Fibroblast of the aortic adventitia (primary cell): ENCODE data around the gene SYT1. TPM values are rescaled to one million over a fixed set of nuclear protein-coding genes. Genes with fewer than 3 reads are reported as not detected.
A peak's percentile ranks its signal among the peaks of the same experiment; 100 is the strongest.
"Not testable (repeated sequence)": the region's sequence is repeated elsewhere in the genome, so short reads cannot be mapped to it uniquely, and the experiment has no call there.

Experiments
- DNase-seq: peaks from one replicate; pipeline ENCODE4 v3.0.0-alpha.2; 2010; ENCODE audit warnings: low read depth
- H3K4me3 ChIP-seq: 2 replicates; pipeline ENCODE4 v1.5.1; 2011; ENCODE audit warnings: low read depth, mild to moderate bottlenecking, control low read depth, low read length, moderate library complexity
- total RNA-seq: library from RNA; depleted of rRNA; stranded (reverse); fragments of >200 nt; gene quantifications from 2 replicates; pipeline ENCODE4 v1.2.3, GENCODE V29; 2012; ENCODE audit warnings: low replicate concordance
- TF ChIP-seq, protein P1 (sequence below): IDR thresholded peaks from 2 replicates; pipeline ENCODE4 v1.5.1; 2011; ENCODE audit warnings: mild to moderate bottlenecking, low read length, control low read depth, inconsistent platforms; ENCODE audit not compliant: insufficient read depth

The SYT1 gene
- total RNA-seq: 5.6 and 43.3 TPM in 2 replicates

DNA sequence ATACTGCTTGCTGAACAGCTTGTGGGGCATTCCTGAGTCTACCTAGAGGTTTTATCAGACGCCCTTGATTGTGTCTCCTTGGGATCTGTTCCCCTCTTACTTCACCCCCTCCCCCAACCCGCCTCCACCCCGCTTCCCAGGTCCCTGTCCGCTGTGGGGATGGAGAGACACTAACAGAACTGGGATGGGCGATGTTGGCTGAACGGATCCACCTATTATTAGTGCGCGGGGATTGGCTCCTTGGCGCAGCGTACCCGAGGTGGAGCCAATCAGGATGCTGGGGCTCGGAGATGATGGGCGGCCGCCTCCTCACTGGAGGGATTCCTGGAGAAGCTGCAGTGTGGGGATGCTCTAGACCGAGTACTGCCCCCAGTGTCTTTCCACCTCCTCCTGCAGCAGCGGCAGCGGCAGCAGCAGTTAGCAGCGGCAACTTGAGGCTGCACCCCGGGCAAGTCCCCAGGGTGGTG lies at the start of gene SYT1:
TSS of gene SYT1 (plus strand) at position 372 of the 467 bp plus-strand sequence.
- peak within 1 kb of the TSS; percentile 86 for H3K4me3 ChIP-seq
- peak; percentile 87 for DNase-seq
- TF ChIP-seq, protein P1, sequence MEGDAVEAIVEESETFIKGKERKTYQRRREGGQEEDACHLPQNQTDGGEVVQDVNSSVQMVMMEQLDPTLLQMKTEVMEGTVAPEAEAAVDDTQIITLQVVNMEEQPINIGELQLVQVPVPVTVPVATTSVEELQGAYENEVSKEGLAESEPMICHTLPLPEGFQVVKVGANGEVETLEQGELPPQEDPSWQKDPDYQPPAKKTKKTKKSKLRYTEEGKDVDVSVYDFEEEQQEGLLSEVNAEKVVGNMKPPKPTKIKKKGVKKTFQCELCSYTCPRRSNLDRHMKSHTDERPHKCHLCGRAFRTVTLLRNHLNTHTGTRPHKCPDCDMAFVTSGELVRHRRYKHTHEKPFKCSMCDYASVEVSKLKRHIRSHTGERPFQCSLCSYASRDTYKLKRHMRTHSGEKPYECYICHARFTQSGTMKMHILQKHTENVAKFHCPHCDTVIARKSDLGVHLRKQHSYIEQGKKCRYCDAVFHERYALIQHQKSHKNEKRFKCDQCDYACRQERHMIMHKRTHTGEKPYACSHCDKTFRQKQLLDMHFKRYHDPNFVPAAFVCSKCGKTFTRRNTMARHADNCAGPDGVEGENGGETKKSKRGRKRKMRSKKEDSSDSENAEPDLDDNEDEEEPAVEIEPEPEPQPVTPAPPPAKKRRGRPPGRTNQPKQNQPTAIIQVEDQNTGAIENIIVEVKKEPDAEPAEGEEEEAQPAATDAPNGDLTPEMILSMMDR: no peak

DNA sequence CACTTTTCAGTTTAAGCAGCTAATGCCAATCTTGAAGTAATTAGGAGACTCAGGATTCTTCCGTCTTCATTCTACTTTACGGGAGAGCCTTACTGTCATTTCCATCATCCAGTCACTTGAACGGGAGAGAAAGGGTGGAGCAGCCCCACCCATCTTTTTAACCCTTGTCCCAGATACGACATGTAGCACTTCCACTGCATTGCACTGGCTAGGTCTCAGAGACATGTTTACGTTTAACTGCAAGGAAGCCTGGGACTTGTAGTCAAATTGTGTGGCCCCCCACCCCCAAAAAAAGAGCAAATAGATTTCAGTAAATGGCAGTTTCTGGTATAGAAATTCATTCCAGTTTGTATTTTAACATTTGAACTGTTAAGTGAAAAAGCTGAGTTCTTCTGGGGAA lies 46.1 kb upstream of the SYT1 start:
- TF ChIP-seq, protein P1: no peak
- DNase-seq: no peak
- no peak overlapping the region for H3K4me3 ChIP-seq

DNA sequence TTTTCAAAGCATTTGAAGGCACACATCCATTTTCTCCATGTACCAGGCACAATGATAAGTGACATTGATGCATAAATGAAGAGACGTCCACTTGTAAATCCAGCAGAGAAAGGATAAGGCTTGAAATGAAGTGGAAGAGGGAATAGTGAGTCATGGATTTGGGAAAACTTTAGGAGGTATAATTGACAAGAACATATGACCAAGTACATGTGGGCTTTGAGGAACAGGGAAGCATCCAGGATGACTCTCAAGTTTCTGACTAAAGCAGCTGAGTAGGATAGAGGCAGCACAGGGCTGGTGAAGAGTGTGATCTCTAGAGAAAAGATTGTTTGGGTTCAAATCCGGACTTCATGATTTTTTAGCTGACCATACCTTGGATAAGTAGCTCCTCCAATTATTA lies 43.6 kb upstream of the SYT1 start:
- H3K4me3 ChIP-seq: no peak overlapping the region
- TF ChIP-seq, protein P1: no peak
- no peak for DNase-seq

DNA sequence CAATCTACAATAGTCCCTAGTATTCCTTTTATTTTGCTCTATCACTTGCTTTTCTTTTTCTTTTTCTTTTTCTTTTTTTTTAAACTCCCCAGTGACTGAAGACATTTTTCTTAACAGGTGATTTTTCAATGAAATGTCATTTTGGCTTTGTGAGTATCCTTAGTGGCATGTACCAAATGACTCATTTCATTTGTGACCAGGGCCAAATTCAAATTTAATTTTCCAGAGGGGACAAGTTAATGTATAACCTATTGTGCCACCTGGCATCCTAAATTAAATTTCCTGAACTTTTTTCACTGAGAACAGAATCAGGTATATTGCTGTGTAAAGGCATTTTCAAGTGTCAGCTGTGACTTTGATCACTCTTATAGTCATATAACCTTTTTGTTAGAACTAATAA lies 39.7 kb upstream of the SYT1 start:
- TF ChIP-seq, protein P1: no peak
- H3K4me3 ChIP-seq: no peak overlapping the region

DNA sequence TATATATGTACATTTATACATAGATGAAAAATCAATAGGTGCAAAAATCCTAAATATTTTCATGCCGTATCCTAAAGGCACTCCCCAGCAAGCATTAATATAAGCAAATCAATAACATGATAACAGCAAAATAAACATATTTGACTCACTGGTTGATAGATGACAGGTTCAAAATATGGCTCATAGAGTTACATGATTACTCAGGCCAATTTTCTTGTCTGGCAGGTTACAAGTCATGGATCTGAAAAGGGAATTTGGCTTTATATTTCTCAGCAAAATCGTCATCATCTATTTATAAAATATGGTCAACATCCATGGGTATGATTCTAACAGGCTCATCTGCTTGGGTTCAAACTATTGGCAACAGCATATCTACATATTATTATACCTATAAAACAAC lies 34.9 kb upstream of the SYT1 start:
- no peak overlapping the region for H3K4me3 ChIP-seq
- TF ChIP-seq, protein P1: no peak
- no peak for DNase-seq

More for the DNA sequence above, 39.7 kb upstream of the SYT1 start:
- DNase-seq: no peak

DNA sequence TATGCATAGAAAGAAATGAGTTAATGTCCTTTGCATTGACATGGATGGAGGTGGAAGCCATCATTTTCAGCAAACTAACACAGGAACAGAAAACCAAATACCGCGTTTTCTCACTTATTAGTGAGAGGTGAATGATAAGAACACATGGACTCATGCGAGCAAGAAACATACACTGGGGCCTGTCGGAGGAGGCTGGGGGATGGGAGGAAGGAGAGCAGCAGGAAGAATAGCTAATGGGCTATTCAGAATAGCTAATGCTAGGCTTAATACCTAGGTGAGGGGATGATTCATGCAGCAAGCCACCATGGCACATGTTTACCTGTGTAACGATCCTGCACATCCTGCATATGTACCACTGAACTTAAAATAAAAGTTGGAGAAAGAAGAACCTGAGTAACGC lies 29.1 kb upstream of the SYT1 start:
- TF ChIP-seq, protein P1: no peak
- DNase-seq: no peak
- no peak overlapping the region for H3K4me3 ChIP-seq

DNA sequence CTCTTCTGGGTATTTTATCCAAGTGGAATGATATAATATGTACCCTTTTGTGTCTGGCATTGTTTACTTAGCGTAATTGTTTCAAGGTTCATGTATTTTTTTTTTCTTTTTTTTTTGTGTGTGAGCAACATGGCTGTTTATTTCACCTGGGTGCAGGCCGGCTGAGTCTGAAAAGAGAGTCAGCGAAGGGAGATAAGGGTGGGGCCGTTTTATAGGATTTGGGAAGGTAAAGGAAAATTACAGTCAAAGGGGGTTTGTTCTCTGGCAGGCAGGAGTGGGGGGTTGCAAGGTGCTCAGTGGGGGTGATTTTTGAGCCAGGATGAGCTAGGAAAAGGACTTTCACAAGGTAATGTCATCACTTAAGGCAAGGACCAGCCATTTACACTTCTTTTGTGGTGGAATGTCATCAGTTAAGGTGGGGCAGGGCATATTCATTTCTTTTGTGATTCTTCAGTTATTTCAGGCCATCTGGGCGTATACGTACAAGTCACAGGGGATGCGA lies 24.0 kb upstream of the SYT1 start:
- not testable (repeated sequence) for DNase-seq, H3K4me3 ChIP-seq
